Activated CD8-positive, alpha-beta T cell treated with anti-CD3 and anti-CD28 coated beads for 36 hours (primary cell): ENCODE data around the gene RBMS3. TPM values are rescaled to one million over a fixed set of nuclear protein-coding genes. Genes with fewer than 3 reads are reported as not detected.

Experiments used
- ATAC-seq: fragments of 200-7000 bp; cut with Tn5 transposase; one replicate; pipeline ENCODE4 v1.10.0; 2021; ENCODE audit warnings: mild to moderate bottlenecking, moderate library complexity
- CTCF ChIA-PET: fragments of 350-600 bp; sonication (Branson Sonifier 250); formaldehyde crosslinking; loops from one replicate; lab custom pipeline; 2021; ENCODE audit warnings: antibody characterized with exemption; lab: Charles Lee
- POLR2A ChIA-PET: fragments of 350-600 bp; sonication (Branson Sonifier 250); formaldehyde crosslinking; loops from one replicate; lab custom pipeline; 2021; ENCODE audit warnings: antibody characterized with exemption; lab: Charles Lee
- DNase-seq: peaks from one replicate; pipeline ENCODE4 v3.0.0-alpha.2; 2020
- H3K27ac Mint-ChIP-seq: one replicate; pipeline ENCODE4 v1.8.0; 2021; ENCODE audit warnings: mild to moderate bottlenecking, mixed read lengths
- H3K27me3 Mint-ChIP-seq: one replicate; pipeline ENCODE4 v1.8.0; 2021; ENCODE audit warnings: mixed read lengths
- H3K36me3 Mint-ChIP-seq: one replicate; pipeline ENCODE4 v1.8.0; 2021; ENCODE audit warnings: low read depth, mixed read lengths
- H3K4me1 Mint-ChIP-seq: one replicate; pipeline ENCODE4 v1.8.0; 2021; ENCODE audit warnings: low read depth, mixed read lengths
- H3K4me3 Mint-ChIP-seq: one replicate; pipeline ENCODE4 v1.8.0; 2021; ENCODE audit warnings: mild to moderate bottlenecking, moderate library complexity, mixed read lengths
- H3K9me3 Mint-ChIP-seq: one replicate; pipeline ENCODE4 v1.8.0; 2021; ENCODE audit warnings: mixed read lengths
- CTCF ChIP-seq: fragments of 200-600 bp; IDR thresholded peaks from one replicate; pipeline ENCODE4 v1.8.0; 2022; ENCODE audit warnings: antibody characterized with exemption, mild to moderate bottlenecking
- intact Hi-C: fragments of 100-400 bp; cut with micrococcal nuclease; formaldehyde crosslinking; loops from one replicate; pipeline ENCODE4 v1.10.0; 2022
- total RNA-seq, 2 experiments: library from RNA; stranded (reverse); gene quantifications; one replicate each; pipeline ENCODE4 v1.2.3, GENCODE V29; 2021

The RBMS3 gene
- total RNA-seq, 2 experiments from 2014 or later: 2.3 to 2.8 TPM

GRCh38 chr3:30020380-30020779, 739.5 kb downstream of the RBMS3 start:
- no peak for DNase-seq
- CTCF ChIA-PET: interaction anchor here (0.9 to 1.1 kb wide), 2 partner anchors 8 to 23 kb away, joined by 3 read pairs; no protein-coding TSS in a partner anchor

GRCh38 chr3:30024466-30024865, 743.6 kb downstream of the RBMS3 start:
- DNase-seq: no peak
- TF ChIP-seq CTCF: no peak
- H3K4me1 Mint-ChIP-seq: no peaks in the 10 kb centered on the region
- peaks cover 13% of the 10 kb centered on the region for H3K27me3 Mint-ChIP-seq
- CTCF ChIA-PET: no interaction called here
- no peak for ATAC-seq
- no peaks in the 10 kb centered on the region for H3K9me3 Mint-ChIP-seq
- H3K4me3 Mint-ChIP-seq: no peak overlapping the region
- H3K27ac Mint-ChIP-seq: no peak overlapping the region
- POLR2A ChIA-PET: no interaction called here
- no peaks in the 10 kb centered on the region for H3K36me3 Mint-ChIP-seq
- intact Hi-C loops: no loop called here

More at GRCh38 chr3:30020380-30020779, 739.5 kb downstream of the RBMS3 start:
- H3K27me3 Mint-ChIP-seq: peaks cover 10% of the 10 kb centered on the region
- no peak overlapping the region for H3K27ac Mint-ChIP-seq
- no peaks in the 10 kb centered on the region for H3K9me3 Mint-ChIP-seq
- ATAC-seq: no peak
- no peak overlapping the region for H3K4me3 Mint-ChIP-seq
- intact Hi-C loops: no loop called here
- no peak for TF ChIP-seq CTCF
- POLR2A ChIA-PET: no interaction called here
- no peaks in the 10 kb centered on the region for H3K4me1 Mint-ChIP-seq
- H3K36me3 Mint-ChIP-seq: no peaks in the 10 kb centered on the region

- intact Hi-C loops: no loop called here
- no peak overlapping the region for H3K27ac Mint-ChIP-seq
- ChIA-PET CTCF (interaction anchor here (0.7 to 2.1 kb wide), 2 partner anchors 13 to 16 kb away, joined by 3 to 7 read pairs; no protein-coding TSS in a partner anchor), POLR2A (no interaction called here)
- H3K9me3 Mint-ChIP-seq: no peaks in the 10 kb centered on the region
- TF ChIP-seq CTCF: no peak
- no peak for DNase-seq
- H3K27me3 Mint-ChIP-seq: peaks cover 16% of the 10 kb centered on the region
- no peak for ATAC-seq
- no peaks in the 10 kb centered on the region for H3K4me1 Mint-ChIP-seq
- H3K4me3 Mint-ChIP-seq: no peak overlapping the region
- no peaks in the 10 kb centered on the region for H3K36me3 Mint-ChIP-seq
These were observed 746.0 kb downstream of the RBMS3 start for GRCh38 chr3:30026851-30027250.

- Mint-ChIP-seq H3K27me3 (peaks cover 20% of the 10 kb centered on the region), H3K4me3 (no peak overlapping the region), H3K27ac (no peak overlapping the region), H3K4me1 (no peaks in the 10 kb centered on the region), H3K36me3 (no peaks in the 10 kb centered on the region), H3K9me3 (no peaks in the 10 kb centered on the region)
- DNase-seq (no peak), ATAC-seq (no peak)
- intact Hi-C loops: no loop called here
- ChIA-PET POLR2A (no interaction called here), CTCF (no interaction called here)
- no peak for TF ChIP-seq CTCF
These were observed 753.5 kb downstream of the RBMS3 start for GRCh38 chr3:30034246-30034991.

GRCh38 chr3:30035935-30036567, 755.2 kb downstream of the RBMS3 start:
- H3K36me3 Mint-ChIP-seq: no peaks in the 10 kb centered on the region
- no peaks in the 10 kb centered on the region for H3K9me3 Mint-ChIP-seq
- H3K4me3 Mint-ChIP-seq: no peak overlapping the region
- CTCF ChIA-PET: no interaction called here
- no peak for TF ChIP-seq CTCF
- H3K27me3 Mint-ChIP-seq: peaks cover 25% of the 10 kb centered on the region
- H3K4me1 Mint-ChIP-seq: no peaks in the 10 kb centered on the region
- DNase-seq (no peak), ATAC-seq (no peak)
- intact Hi-C loops: no loop called here
- POLR2A ChIA-PET: no interaction called here
- no peak overlapping the region for H3K27ac Mint-ChIP-seq
